ENCODE data around the gene SLC22A23.

DNA sequence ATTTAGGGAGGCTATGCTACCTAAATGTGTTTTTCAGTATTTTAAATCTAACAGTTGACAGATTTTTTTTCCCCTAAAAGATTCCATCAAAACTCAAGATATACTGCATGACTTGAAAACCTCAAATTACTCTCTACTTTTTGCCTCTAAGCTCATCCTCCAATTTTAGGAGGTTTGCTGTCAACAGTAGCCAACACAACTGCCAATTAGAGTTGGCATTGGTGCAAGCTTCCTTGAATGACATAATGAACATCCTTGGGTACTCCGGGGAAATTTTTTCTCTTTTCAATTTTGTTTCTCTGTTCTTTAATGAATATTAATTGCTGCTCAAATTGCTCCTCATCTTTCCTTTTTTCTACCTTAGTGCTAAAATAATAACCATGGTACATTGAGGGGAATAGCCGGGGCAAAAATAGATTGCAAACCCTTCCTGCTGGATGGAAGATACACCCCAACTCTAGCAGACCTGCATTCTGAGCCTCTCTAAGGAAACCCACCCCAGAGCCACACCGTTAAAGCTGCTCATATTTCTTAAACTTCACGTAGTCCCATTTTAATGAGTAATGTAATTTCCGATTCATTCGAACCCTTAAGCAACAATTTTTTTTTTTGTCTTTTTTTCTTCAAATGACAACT, 34.3 kb downstream of the SLC22A23 start:
- TF ChIP-seq TEAD4 (IDR thresholded peaks at IDR 0.05) (no peak), CEBPB (IDR thresholded peaks at IDR 0.05) (no peak), USF1 (IDR thresholded peaks at IDR 0.05) (no peak), EGR1 (IDR thresholded peaks at IDR 0.05) (no peak), YY1 (IDR thresholded peaks at IDR 0.05; ENCODE audit: low read depth) (no peak), EP300 (IDR thresholded peaks at IDR 0.05; ENCODE audit: borderline replicate concordance) (no peak)
- TF ChIP-seq, protein P1, sequence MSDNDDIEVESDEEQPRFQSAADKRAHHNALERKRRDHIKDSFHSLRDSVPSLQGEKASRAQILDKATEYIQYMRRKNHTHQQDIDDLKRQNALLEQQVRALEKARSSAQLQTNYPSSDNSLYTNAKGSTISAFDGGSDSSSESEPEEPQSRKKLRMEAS (IDR thresholded peaks at IDR 0.05) = no peak
- TF ChIP-seq, protein P2, sequence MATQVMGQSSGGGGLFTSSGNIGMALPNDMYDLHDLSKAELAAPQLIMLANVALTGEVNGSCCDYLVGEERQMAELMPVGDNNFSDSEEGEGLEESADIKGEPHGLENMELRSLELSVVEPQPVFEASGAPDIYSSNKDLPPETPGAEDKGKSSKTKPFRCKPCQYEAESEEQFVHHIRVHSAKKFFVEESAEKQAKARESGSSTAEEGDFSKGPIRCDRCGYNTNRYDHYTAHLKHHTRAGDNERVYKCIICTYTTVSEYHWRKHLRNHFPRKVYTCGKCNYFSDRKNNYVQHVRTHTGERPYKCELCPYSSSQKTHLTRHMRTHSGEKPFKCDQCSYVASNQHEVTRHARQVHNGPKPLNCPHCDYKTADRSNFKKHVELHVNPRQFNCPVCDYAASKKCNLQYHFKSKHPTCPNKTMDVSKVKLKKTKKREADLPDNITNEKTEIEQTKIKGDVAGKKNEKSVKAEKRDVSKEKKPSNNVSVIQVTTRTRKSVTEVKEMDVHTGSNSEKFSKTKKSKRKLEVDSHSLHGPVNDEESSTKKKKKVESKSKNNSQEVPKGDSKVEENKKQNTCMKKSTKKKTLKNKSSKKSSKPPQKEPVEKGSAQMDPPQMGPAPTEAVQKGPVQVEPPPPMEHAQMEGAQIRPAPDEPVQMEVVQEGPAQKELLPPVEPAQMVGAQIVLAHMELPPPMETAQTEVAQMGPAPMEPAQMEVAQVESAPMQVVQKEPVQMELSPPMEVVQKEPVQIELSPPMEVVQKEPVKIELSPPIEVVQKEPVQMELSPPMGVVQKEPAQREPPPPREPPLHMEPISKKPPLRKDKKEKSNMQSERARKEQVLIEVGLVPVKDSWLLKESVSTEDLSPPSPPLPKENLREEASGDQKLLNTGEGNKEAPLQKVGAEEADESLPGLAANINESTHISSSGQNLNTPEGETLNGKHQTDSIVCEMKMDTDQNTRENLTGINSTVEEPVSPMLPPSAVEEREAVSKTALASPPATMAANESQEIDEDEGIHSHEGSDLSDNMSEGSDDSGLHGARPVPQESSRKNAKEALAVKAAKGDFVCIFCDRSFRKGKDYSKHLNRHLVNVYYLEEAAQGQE (IDR thresholded peaks at IDR 0.05; ENCODE audit: low read depth) = no peak
